ENCODE measurements around the gene HMGXB3. TPM values are rescaled to one million over a fixed set of nuclear protein-coding genes. Genes with fewer than 3 reads are reported as not detected.

The HMGXB3 gene
- total and polyA plus RNA-seq, 2 experiments from 2014 or later, result 16.7 to 51.0 TPM

DNA sequence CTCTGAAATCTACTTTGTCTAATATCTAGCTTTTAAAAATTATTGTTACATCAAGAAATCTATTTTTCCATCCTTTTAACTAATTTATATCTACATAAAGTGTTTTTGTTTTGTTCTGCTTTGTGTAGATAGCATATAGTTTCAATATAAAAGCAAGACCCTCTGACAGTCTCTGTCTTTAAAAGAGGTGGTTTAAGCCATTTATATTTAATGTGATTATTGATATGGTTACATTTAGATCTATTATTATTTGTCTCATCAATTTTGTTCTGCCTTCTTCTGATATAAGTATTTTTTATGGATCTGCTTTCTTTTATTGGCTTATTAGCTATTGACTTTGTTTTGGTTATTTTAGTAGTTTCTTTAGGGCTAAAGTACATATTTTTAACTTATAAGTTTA, 16.0 kb downstream of the HMGXB3 start:
- Histone ChIP-seq H3K36me3 (peaks cover 59% of the 10 kb centered on the region), H3K27ac (no peak overlapping the region)
- DNase-seq (ENCODE audit: low read depth in 1 of 2, low spot score in 1 of 2), result no peak

GRCh38 chr5:150017226-150018005, 16.9 kb downstream of the HMGXB3 start:
- no peak for DNase-seq (ENCODE audit: low read depth in 1 of 2, low spot score in 1 of 2)
- no peak overlapping the region for H3K4me3 ChIP-seq

More for the DNA sequence above, 16.0 kb downstream of the HMGXB3 start:
- Histone ChIP-seq H3K27me3 (no peaks in the 10 kb centered on the region), H3K9me3 (ENCODE audit: low read depth) (no peaks in the 10 kb centered on the region), H3K4me3 (no peak overlapping the region), H3K4me1 (ENCODE audit: low read depth) (peaks cover 4% of the 10 kb centered on the region)
- TF ChIP-seq, protein P1, sequence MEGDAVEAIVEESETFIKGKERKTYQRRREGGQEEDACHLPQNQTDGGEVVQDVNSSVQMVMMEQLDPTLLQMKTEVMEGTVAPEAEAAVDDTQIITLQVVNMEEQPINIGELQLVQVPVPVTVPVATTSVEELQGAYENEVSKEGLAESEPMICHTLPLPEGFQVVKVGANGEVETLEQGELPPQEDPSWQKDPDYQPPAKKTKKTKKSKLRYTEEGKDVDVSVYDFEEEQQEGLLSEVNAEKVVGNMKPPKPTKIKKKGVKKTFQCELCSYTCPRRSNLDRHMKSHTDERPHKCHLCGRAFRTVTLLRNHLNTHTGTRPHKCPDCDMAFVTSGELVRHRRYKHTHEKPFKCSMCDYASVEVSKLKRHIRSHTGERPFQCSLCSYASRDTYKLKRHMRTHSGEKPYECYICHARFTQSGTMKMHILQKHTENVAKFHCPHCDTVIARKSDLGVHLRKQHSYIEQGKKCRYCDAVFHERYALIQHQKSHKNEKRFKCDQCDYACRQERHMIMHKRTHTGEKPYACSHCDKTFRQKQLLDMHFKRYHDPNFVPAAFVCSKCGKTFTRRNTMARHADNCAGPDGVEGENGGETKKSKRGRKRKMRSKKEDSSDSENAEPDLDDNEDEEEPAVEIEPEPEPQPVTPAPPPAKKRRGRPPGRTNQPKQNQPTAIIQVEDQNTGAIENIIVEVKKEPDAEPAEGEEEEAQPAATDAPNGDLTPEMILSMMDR (IDR thresholded peaks at IDR 0.05; ENCODE audit: low read depth, low read length), result no peak

GRCh38 chr5:150020249-150020648, 19.7 kb downstream of the HMGXB3 start:
- Histone ChIP-seq H3K27me3 (no peaks in the 10 kb centered on the region), H3K4me1 (ENCODE audit: low read depth) (peaks cover 38% of the 10 kb centered on the region), H3K27ac (no peak overlapping the region), H3K36me3 (peaks cover 27% of the 10 kb centered on the region), H3K4me3 (no peak overlapping the region), H3K9me3 (ENCODE audit: low read depth) (no peaks in the 10 kb centered on the region)
- DNase-seq (ENCODE audit: low read depth in 1 of 2, low spot score in 1 of 2), result no peak
- TF ChIP-seq, protein P1 (IDR thresholded peaks at IDR 0.05; ENCODE audit: low read depth, low read length), result no peak

More at GRCh38 chr5:150017226-150018005, 16.9 kb downstream of the HMGXB3 start:
- peaks cover 12% of the 10 kb centered on the region for H3K4me1 ChIP-seq (ENCODE audit: low read depth)
- TF ChIP-seq, protein P1 (IDR thresholded peaks at IDR 0.05; ENCODE audit: low read depth, low read length), result no peak
- H3K27me3 ChIP-seq, result no peaks in the 10 kb centered on the region
- H3K36me3 ChIP-seq, result peaks cover 55% of the 10 kb centered on the region
- no peaks in the 10 kb centered on the region for H3K9me3 ChIP-seq (ENCODE audit: low read depth)
- H3K27ac ChIP-seq, result no peak overlapping the region

DNA sequence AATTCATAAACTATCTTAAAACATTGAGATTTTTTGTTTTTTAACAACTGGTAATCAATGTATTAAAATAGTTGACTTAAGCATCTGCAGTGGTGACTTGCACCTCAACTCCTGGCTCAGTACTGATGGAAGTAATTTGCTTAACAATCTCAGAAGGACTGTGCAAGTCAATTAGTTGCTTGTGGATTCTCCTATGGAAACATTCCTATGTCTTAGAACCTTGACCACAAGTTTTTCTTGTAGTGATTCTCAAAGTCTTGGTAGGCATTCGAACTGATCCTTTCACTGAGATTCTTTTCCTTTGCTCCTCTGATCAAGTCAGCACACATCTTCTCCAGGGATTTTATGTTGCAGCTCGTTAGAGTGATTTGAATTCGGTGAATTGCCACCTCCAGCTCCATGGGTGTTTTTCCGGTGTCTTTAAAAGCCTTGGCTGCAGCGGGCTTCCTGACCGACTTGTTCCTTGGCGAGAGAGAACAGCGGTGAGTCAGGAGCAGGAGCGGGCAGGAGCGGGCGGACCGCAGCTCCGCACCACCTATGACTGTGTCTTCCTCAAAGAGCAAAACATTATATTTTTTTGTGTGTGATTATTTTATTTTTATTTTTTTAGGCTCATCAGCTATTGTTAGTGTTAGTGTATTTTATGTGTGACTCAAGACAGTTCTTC, 21.1 kb downstream of the HMGXB3 start:
- Histone ChIP-seq H3K4me3 (no peak overlapping the region), H3K27ac (peak overlapping the region; percentile 92), H3K4me1 (ENCODE audit: low read depth) (peaks cover 38% of the 10 kb centered on the region), H3K27me3 (no peaks in the 10 kb centered on the region), H3K9me3 (ENCODE audit: low read depth) (no peaks in the 10 kb centered on the region), H3K36me3 (peaks cover 29% of the 10 kb centered on the region)
- TF ChIP-seq, protein P1 (IDR thresholded peaks at IDR 0.05; ENCODE audit: low read depth, low read length), result no peak
- peak in 1 of 2 donors; percentile 67 for DNase-seq (ENCODE audit: low read depth in 1 of 2, low spot score in 1 of 2)

- Histone ChIP-seq H3K4me1 (ENCODE audit: low read depth) (peaks cover 38% of the 10 kb centered on the region), H3K4me3 (no peak overlapping the region), H3K27ac (peak overlapping the region; percentile 92), H3K9me3 (ENCODE audit: low read depth) (no peaks in the 10 kb centered on the region), H3K27me3 (no peaks in the 10 kb centered on the region), H3K36me3 (peaks cover 34% of the 10 kb centered on the region)
- TF ChIP-seq, protein P1 (IDR thresholded peaks at IDR 0.05; ENCODE audit: low read depth, low read length), result no peak
- peak in 1 of 2 donors; percentile 94 for DNase-seq (ENCODE audit: low read depth in 1 of 2, low spot score in 1 of 2)
Measured at GRCh38 chr5:150022158-150022531, 21.6 kb downstream of the HMGXB3 start.
